ENCODE data around the gene TAB2. TPM values are rescaled to one million over a fixed set of nuclear protein-coding genes. Genes with fewer than 3 reads are reported as not detected.
"Not testable (repeated sequence)": the region's sequence is repeated elsewhere in the genome, so short reads cannot be mapped to it uniquely, and the experiment has no call there.

TAB2 gene
- polyA plus RNA-seq, 1 experiment: 23.9 TPM

- POLR2A ChIA-PET: no interaction called here
- TF ChIP-seq, protein P1, sequence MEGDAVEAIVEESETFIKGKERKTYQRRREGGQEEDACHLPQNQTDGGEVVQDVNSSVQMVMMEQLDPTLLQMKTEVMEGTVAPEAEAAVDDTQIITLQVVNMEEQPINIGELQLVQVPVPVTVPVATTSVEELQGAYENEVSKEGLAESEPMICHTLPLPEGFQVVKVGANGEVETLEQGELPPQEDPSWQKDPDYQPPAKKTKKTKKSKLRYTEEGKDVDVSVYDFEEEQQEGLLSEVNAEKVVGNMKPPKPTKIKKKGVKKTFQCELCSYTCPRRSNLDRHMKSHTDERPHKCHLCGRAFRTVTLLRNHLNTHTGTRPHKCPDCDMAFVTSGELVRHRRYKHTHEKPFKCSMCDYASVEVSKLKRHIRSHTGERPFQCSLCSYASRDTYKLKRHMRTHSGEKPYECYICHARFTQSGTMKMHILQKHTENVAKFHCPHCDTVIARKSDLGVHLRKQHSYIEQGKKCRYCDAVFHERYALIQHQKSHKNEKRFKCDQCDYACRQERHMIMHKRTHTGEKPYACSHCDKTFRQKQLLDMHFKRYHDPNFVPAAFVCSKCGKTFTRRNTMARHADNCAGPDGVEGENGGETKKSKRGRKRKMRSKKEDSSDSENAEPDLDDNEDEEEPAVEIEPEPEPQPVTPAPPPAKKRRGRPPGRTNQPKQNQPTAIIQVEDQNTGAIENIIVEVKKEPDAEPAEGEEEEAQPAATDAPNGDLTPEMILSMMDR (IDR thresholded peaks at IDR 0.05; ENCODE audit: insufficient read depth, low read depth, low read length): no peak
- CTCF ChIA-PET: interaction anchor here (0.9 to 4.7 kb wide), 2 partner anchors 12 to 363 kb away, joined by 3 to 20 read pairs; no protein-coding TSS in a partner anchor
- DNase-seq (ENCODE audit: low read depth): no peak
- Histone ChIP-seq H3K4me3 (ENCODE audit: low read depth, low read length) (no peak overlapping the region), H3K36me3 (ENCODE audit: control insufficient read depth, insufficient read depth, low read length) (no peaks in the 10 kb centered on the region), H3K27me3 (ENCODE audit: control insufficient read depth, insufficient read depth, low read length) (no peaks in the 10 kb centered on the region)
Observed at GRCh38 chr6:149443411-149444181, 126.1 kb downstream of the TAB2 start.

DNA sequence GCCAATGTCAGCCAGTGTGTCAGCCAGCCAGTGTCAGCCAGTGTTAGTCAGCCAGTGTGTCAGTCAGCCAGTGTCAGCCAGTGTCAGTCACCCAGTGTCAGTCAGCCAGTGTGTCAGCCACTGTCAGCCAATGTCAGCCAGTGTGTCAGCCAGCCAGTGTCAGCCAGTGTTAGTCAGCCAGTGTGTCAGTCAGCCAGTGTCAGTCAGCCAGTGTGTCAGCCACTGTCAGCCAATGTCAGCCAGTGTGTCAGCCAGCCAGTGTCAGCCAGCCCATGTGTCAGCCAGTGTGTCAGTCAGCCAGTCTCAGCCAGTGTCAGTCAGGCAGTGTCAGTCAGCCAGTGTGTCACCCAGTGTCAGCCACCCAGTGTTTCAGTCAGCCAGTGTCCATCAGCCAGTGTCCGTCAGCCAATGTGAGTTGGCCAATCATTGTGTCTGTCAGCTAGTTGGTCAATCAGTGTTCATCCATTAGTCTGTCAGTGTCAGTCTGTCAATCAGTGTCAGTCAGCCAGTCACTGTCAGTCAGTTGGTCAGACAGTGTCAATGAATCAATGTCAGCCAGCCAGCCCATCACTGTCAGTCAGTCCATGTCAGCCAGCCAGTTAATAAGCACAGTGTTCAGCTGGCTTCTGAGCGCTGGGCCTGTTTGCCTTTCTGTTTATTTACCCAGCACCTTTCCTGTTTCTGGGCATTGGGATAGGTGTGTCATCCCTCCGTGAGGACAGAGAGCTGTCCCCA is 127.0 kb downstream of the TAB2 start:
- DNase-seq (ENCODE audit: low read depth); POLR2A ChIA-PET; H3K27me3 ChIP-seq (ENCODE audit: control insufficient read depth, insufficient read depth, low read length); H3K36me3 ChIP-seq (ENCODE audit: control insufficient read depth, insufficient read depth, low read length); H3K4me3 ChIP-seq (ENCODE audit: low read depth, low read length): not testable (repeated sequence)
- CTCF ChIA-PET: interaction anchor here (4.7 kb wide), 1 partner anchor 13 kb away, joined by 20 read pairs; no protein-coding TSS in a partner anchor

DNA sequence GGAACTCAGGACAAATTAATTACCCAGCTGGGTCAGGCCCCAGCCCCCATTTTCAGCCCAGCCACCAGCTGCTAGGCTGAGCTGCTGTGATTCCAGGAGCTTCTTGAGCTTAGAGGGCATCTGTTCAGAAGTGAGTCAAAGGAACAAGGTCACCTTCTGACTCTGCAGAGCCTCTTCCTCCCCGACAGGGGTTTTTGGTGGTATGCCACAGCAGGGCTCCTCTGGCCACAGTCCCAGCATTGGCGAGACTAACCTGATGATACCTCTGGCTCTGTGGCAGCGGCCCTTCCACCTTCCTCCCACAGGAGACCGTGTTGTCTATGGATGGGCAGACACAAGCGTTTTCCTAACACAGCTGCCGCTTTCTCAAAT is 127.6 kb downstream of the TAB2 start:
- DNase-seq (ENCODE audit: low read depth): no peak
- POLR2A ChIA-PET: no interaction called here
- CTCF ChIA-PET: interaction anchor here (1.7 kb wide), 1 partner anchor 9 kb away, joined by 7 read pairs; no protein-coding TSS in a partner anchor

GRCh38 chr6:149445573-149445972 is 128.1 kb downstream of the TAB2 start:
- ChIA-PET CTCF (interaction anchor here (1.7 kb wide), 1 partner anchor 9 kb away, joined by 7 read pairs; no protein-coding TSS in a partner anchor), POLR2A (no interaction called here)
- DNase-seq (ENCODE audit: low read depth): no peak
- Histone ChIP-seq H3K4me3 (ENCODE audit: low read depth, low read length) (no peak overlapping the region), H3K27me3 (ENCODE audit: control insufficient read depth, insufficient read depth, low read length) (no peaks in the 10 kb centered on the region), H3K36me3 (ENCODE audit: control insufficient read depth, insufficient read depth, low read length) (no peaks in the 10 kb centered on the region)
- TF ChIP-seq, protein P1 (IDR thresholded peaks at IDR 0.05; ENCODE audit: insufficient read depth, low read depth, low read length): no peak

More for the DNA sequence above, 127.6 kb downstream of the TAB2 start:
- TF ChIP-seq, protein P1 (IDR thresholded peaks at IDR 0.05; ENCODE audit: insufficient read depth, low read depth, low read length): no peak
- H3K36me3 ChIP-seq (ENCODE audit: control insufficient read depth, insufficient read depth, low read length): no peaks in the 10 kb centered on the region
- no peaks in the 10 kb centered on the region for H3K27me3 ChIP-seq (ENCODE audit: control insufficient read depth, insufficient read depth, low read length)
- H3K4me3 ChIP-seq (ENCODE audit: low read depth, low read length): no peak overlapping the region

- Histone ChIP-seq H3K4me3 (ENCODE audit: low read depth, low read length) (no peak overlapping the region), H3K36me3 (ENCODE audit: control insufficient read depth, insufficient read depth, low read length) (no peaks in the 10 kb centered on the region), H3K27me3 (ENCODE audit: control insufficient read depth, insufficient read depth, low read length) (no peaks in the 10 kb centered on the region)
- DNase-seq (ENCODE audit: low read depth): no peak
- TF ChIP-seq, protein P1 (IDR thresholded peaks at IDR 0.05; ENCODE audit: insufficient read depth, low read depth, low read length): no peak
- ChIA-PET CTCF (interaction anchor here (1.7 to 1.9 kb wide), 2 partner anchors 10 to 14 kb away, joined by 7 to 9 read pairs; no protein-coding TSS in a partner anchor), POLR2A (no interaction called here)
Observed at GRCh38 chr6:149446791-149447376, 129.4 kb downstream of the TAB2 start.
